Gastroesophageal sphincter (tissue), 3 donors: Measurements from ENCODE around the gene RIMOC1.

Experiments used
- EP300 ChIP-seq: sonication (generic); formaldehyde crosslinking; IDR thresholded peaks from one replicate; pipeline ENCODE4 v1.6.1; 2017; ENCODE audit warnings: antibody characterized with exemption, mild to moderate bottlenecking
- POLR2A ChIP-seq, 2 donors: fragments of 450-650 bp; IDR thresholded peaks; one replicate each; pipeline ENCODE4 v1.6.1; 2017; ENCODE audit warnings: antibody characterized with exemption in 2 of 2, mild to moderate bottlenecking in 2 of 2, moderate library complexity in 1 of 2
- POLR2AphosphoS5 ChIP-seq: sonication (generic); formaldehyde crosslinking; IDR thresholded peaks from one replicate; pipeline ENCODE4 v1.6.1; 2017; ENCODE audit warnings: antibody characterized with exemption
- TF ChIP-seq, protein P1 (sequence below), 4 experiments: fragments of 200-600 bp in 2 of 4; fragments of 450-650 bp in 2 of 4; sonication (generic) in 1 of 4; IDR thresholded peaks; one replicate each; pipeline ENCODE4 v1.5.1; 2017 to 2019; ENCODE audit warnings: antibody characterized with exemption in 4 of 4, mild to moderate bottlenecking in 2 of 4, moderate library complexity in 2 of 4

GRCh38 chr5:41893074-41893851 is 10.9 kb upstream of the RIMOC1 start:
- TF ChIP-seq, protein P1, sequence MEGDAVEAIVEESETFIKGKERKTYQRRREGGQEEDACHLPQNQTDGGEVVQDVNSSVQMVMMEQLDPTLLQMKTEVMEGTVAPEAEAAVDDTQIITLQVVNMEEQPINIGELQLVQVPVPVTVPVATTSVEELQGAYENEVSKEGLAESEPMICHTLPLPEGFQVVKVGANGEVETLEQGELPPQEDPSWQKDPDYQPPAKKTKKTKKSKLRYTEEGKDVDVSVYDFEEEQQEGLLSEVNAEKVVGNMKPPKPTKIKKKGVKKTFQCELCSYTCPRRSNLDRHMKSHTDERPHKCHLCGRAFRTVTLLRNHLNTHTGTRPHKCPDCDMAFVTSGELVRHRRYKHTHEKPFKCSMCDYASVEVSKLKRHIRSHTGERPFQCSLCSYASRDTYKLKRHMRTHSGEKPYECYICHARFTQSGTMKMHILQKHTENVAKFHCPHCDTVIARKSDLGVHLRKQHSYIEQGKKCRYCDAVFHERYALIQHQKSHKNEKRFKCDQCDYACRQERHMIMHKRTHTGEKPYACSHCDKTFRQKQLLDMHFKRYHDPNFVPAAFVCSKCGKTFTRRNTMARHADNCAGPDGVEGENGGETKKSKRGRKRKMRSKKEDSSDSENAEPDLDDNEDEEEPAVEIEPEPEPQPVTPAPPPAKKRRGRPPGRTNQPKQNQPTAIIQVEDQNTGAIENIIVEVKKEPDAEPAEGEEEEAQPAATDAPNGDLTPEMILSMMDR (IDR thresholded peaks at IDR 0.05), result no peak
- no peak for TF ChIP-seq POLR2A (IDR thresholded peaks at IDR 0.05)
- no peak for TF ChIP-seq POLR2AphosphoS5
- no peak for TF ChIP-seq EP300
